Non-pigmented ciliary epithelial cell (primary cell): ENCODE results near the gene MUC4.
"Not testable (repeated sequence)": the region's sequence is repeated elsewhere in the genome, so short reads cannot be mapped to it uniquely, and the experiment has no call there.

ENCODE experiments used
- DNase-seq: peaks from one replicate; pipeline ENCODE4 v3.0.0-alpha.2; 2010; ENCODE audit warnings: low read depth

MUC4 gene

GRCh38 chr3:195717852-195718476, 93.8 kb downstream of the MUC4 start:
- no peak for DNase-seq

- DNase-seq = no peak
These were observed 94.3 kb downstream of the MUC4 start for GRCh38 chr3:195717416-195717815.

GRCh38 chr3:195715583-195716266, 96.0 kb downstream of the MUC4 start:
- no peak for DNase-seq

- no peak for DNase-seq
These were observed 96.6 kb downstream of the MUC4 start for GRCh38 chr3:195715134-195715533.

GRCh38 chr3:195714380-195715011, 97.2 kb downstream of the MUC4 start:
- DNase-seq = no peak

GRCh38 chr3:195713150-195713549, 98.6 kb downstream of the MUC4 start:
- DNase-seq = not testable (repeated sequence)

GRCh38 chr3:195712535-195712910, 99.2 kb downstream of the MUC4 start:
- not testable (repeated sequence) for DNase-seq

GRCh38 chr3:195711813-195712534, 99.8 kb downstream of the MUC4 start:
- no peak for DNase-seq

GRCh38 chr3:195711091-195711812, 100.5 kb downstream of the MUC4 start:
- not testable (repeated sequence) for DNase-seq

GRCh38 chr3:195710126-195710905, 101.4 kb downstream of the MUC4 start:
- not testable (repeated sequence) for DNase-seq

GRCh38 chr3:195709676-195710085, 102.0 kb downstream of the MUC4 start:
- no peak for DNase-seq

GRCh38 chr3:195708626-195709481, 102.9 kb downstream of the MUC4 start:
- DNase-seq = no peak

- DNase-seq = no peak
These were observed 103.7 kb downstream of the MUC4 start for GRCh38 chr3:195708061-195708460.

- no peak for DNase-seq
These were observed 106.4 kb downstream of the MUC4 start for GRCh38 chr3:195705081-195705991.

- no peak for DNase-seq
These were observed 107.2 kb downstream of the MUC4 start for GRCh38 chr3:195704433-195704999.

GRCh38 chr3:195703776-195704175, 108.0 kb downstream of the MUC4 start:
- DNase-seq = no peak

GRCh38 chr3:195701042-195701915, 110.5 kb downstream of the MUC4 start:
- DNase-seq = no peak

GRCh38 chr3:195700319-195700718, 111.4 kb downstream of the MUC4 start:
- no peak for DNase-seq
